GM23338 (cell line): ENCODE data around the gene DEDD2. TPM values are rescaled to one million over a fixed set of nuclear protein-coding genes. Genes with fewer than 3 reads are reported as not detected.

Experiments used
- ATAC-seq: fragments of 200-7000 bp; cut with Tn5 transposase; 3 replicates; pipeline ENCODE4 v1.9.1; 2020
- DNase-seq: peaks from one replicate; pipeline ENCODE4 v3.0.0-alpha.2; 2015; ENCODE audit warnings: low spot score
- H2AFZ ChIP-seq: fragments of 200-600 bp; sonication (generic); 2 replicates; pipeline ENCODE4 v1.8.0; 2016; ENCODE audit warnings: antibody characterized with exemption, mild to moderate bottlenecking, moderate library complexity
- H3F3A ChIP-seq: fragments of 200-600 bp; sonication (generic); replicated peaks from 2 replicates; pipeline ENCODE4 v1.8.0; 2017; ENCODE audit warnings: antibody characterized with exemption, mixed run types, low read depth
- H3K27ac ChIP-seq: fragments of 200-600 bp; sonication (generic); 2 replicates; pipeline ENCODE4 v1.6.1; 2016; ENCODE audit warnings: low read depth
- H3K27me3 ChIP-seq: fragments of 200-600 bp; sonication (generic); 2 replicates; pipeline ENCODE4 v1.8.0; 2016; ENCODE audit warnings: mild to moderate bottlenecking, mixed run types, moderate library complexity; ENCODE audit not compliant: insufficient read depth
- H3K36me3 ChIP-seq: fragments of 200-600 bp; sonication (generic); 2 replicates; pipeline ENCODE4 v1.8.0; 2016; ENCODE audit warnings: mild to moderate bottlenecking; ENCODE audit not compliant: insufficient read depth
- H3K4me1 ChIP-seq: fragments of 200-600 bp; sonication (generic); 2 replicates; pipeline ENCODE4 v1.8.0; 2016; ENCODE audit warnings: mild to moderate bottlenecking, moderate library complexity; ENCODE audit not compliant: insufficient read depth
- H3K4me2 ChIP-seq: fragments of 200-600 bp; sonication (generic); 2 replicates; pipeline ENCODE4 v1.7.1; 2017; ENCODE audit warnings: mixed run types
- H3K4me3 ChIP-seq: fragments of 200-600 bp; sonication (generic); 2 replicates; pipeline ENCODE4 v1.6.1; 2016; ENCODE audit warnings: mixed run types
- H3K79me2 ChIP-seq: fragments of 200-600 bp; sonication (generic); replicated peaks from 2 replicates; pipeline ENCODE4 v1.8.0; 2017; ENCODE audit warnings: mild to moderate bottlenecking; ENCODE audit not compliant: insufficient read depth
- H3K9me2 ChIP-seq: fragments of 200-600 bp; sonication (generic); 2 replicates; pipeline ENCODE4 v1.8.0; 2017; ENCODE audit not compliant: insufficient read depth
- H4K20me1 ChIP-seq: fragments of 200-600 bp; sonication (generic); replicated peaks from 2 replicates; pipeline ENCODE4 v1.8.0; 2017; ENCODE audit warnings: mild to moderate bottlenecking; ENCODE audit not compliant: insufficient read depth
- H3K27ac Mint-ChIP-seq: 2 replicates; pipeline ENCODE4 v1.8.0; 2020; ENCODE audit warnings: inconsistent platforms, mild to moderate bottlenecking, moderate library complexity, mixed read lengths
- H3K27me3 Mint-ChIP-seq: 3 replicates; pipeline ENCODE4 v1.8.0; 2022; ENCODE audit warnings: low read depth, mild to moderate bottlenecking, moderate library complexity, mixed read lengths, inconsistent platforms; ENCODE audit not compliant: insufficient read depth, poor library complexity
- H3K36me3 Mint-ChIP-seq: 3 replicates; pipeline ENCODE4 v1.8.0; 2021; ENCODE audit warnings: low read depth, mild to moderate bottlenecking, inconsistent platforms, moderate library complexity, mixed read lengths
- H3K4me1 Mint-ChIP-seq: 3 replicates; pipeline ENCODE4 v1.8.0; 2020; ENCODE audit warnings: mild to moderate bottlenecking, inconsistent platforms, mixed read lengths
- H3K4me3 Mint-ChIP-seq: 3 replicates; pipeline ENCODE4 v1.8.0; 2021; ENCODE audit warnings: moderate library complexity, mild to moderate bottlenecking, inconsistent platforms, mixed read lengths
- H3K9me3 Mint-ChIP-seq: 3 replicates; pipeline ENCODE4 v1.8.0; 2020; ENCODE audit warnings: moderate library complexity, mild to moderate bottlenecking, inconsistent platforms, mixed read lengths
- CREB1 ChIP-seq: fragments of 250-450 bp; sonication (Bioruptor Pico); IDR thresholded peaks from 2 replicates; pipeline ENCODE4 v1.5.0; 2020; ENCODE audit warnings: low read depth, mild to moderate bottlenecking, moderate library complexity
- CTCF ChIP-seq, 2 experiments: fragments of 200-600 bp in 1 of 2; sonication (generic) in 1 of 2; conservative IDR thresholded peaks; 2 replicates each; pipeline versions ENCODE4 v1.5.1 to v1.6.1; 2016 to 2017; ENCODE audit warnings: antibody characterized with exemption in 2 of 2, low read depth in 2 of 2, mild to moderate bottlenecking in 2 of 2, moderate library complexity in 1 of 2
- ETS1 ChIP-seq: IDR thresholded peaks from 2 replicates; pipeline ENCODE4 v1.6.1; 2016; ENCODE audit warnings: antibody characterized with exemption
- EZH2 ChIP-seq: fragments of 200-600 bp; sonication (generic); IDR thresholded peaks from one replicate; pipeline ENCODE4 v1.8.0; 2017; ENCODE audit warnings: antibody characterized with exemption, mild to moderate bottlenecking, low read depth; ENCODE audit not compliant: unreplicated experiment
- EZH2phosphoT487 ChIP-seq: fragments of 200-600 bp; sonication (generic); IDR thresholded peaks from one replicate; pipeline ENCODE4 v1.8.1; 2018; ENCODE audit warnings: antibody characterized with exemption; ENCODE audit not compliant: unreplicated experiment
- JUNB ChIP-seq: IDR thresholded peaks from one replicate; pipeline ENCODE4 v1.6.1; 2016; ENCODE audit warnings: antibody characterized with exemption; ENCODE audit not compliant: unreplicated experiment
- REST ChIP-seq: IDR thresholded peaks from one replicate; pipeline ENCODE4 v1.6.1; 2018; ENCODE audit warnings: antibody characterized with exemption; ENCODE audit not compliant: unreplicated experiment
- ZNF462 ChIP-seq: fragments of 250-450 bp; sonication (Bioruptor Pico); IDR thresholded peaks from 2 replicates; pipeline ENCODE4 v1.5.0; 2020; ENCODE audit warnings: mild to moderate bottlenecking, moderate library complexity
- polyA plus RNA-seq: library from polyadenylated mRNA; unstranded; fragments of >200 nt; fragmentation: Nextera tagmentation; extraction: Ambion mirVana; gene quantifications from 2 replicates; pipeline ENCODE4 v1.2.1, GENCODE V29; 2016
- total RNA-seq: library from RNA; depleted of rRNA; stranded (reverse); fragments of >200 nt; shearing (Covaris generic); gene quantifications from 2 replicates; pipeline ENCODE4 v1.2.3, GENCODE V29; 2014

The DEDD2 gene
- total and polyA plus RNA-seq, 2 experiments from 2014 or later, result 23.4 to 63.0 TPM

- TF ChIP-seq ZNF462 (no peak), EZH2phosphoT487 (no peak), JUNB (no peak), ETS1 (no peak)
Observed at GRCh38 chr19:42197375-42197817, 20.1 kb downstream of the DEDD2 start (continued).

GRCh38 chr19:42196011-42197001 lies 21.2 kb downstream of the DEDD2 start:
- ATAC-seq (peak; percentile 73), DNase-seq (peak; percentile 58)
- Histone ChIP-seq H3K36me3 (peaks cover 5% of the 10 kb centered on the region), H4K20me1 (peaks cover 13% of the 10 kb centered on the region; the same call in 1 of the 2 replicates), H3K4me2 (no peak overlapping the region), H3K4me3 (no peak overlapping the region), H3F3A (peaks cover 2% of the 10 kb centered on the region; the same call in 1 of the 2 replicates), H2AFZ (no peak overlapping the region), H3K27me3 (no peaks in the 10 kb centered on the region), H3K27ac (peak overlapping the region; percentile 32; the same call in 1 of the 2 replicates), H3K79me2 (no peaks in the 10 kb centered on the region; the same call in 1 of the 2 replicates), H3K9me2 (no peaks in the 10 kb centered on the region), H3K4me1 (peaks cover 15% of the 10 kb centered on the region)
- H3K27ac Mint-ChIP-seq, result peak overlapping the region; percentile 31; the same call in 1 of the 2 replicates
- peaks cover 43% of the 10 kb centered on the region for H3K4me1 Mint-ChIP-seq
- H3K9me3 Mint-ChIP-seq, result peaks cover 19% of the 10 kb centered on the region
- H3K36me3 Mint-ChIP-seq, result peaks cover 60% of the 10 kb centered on the region
- H3K4me3 Mint-ChIP-seq, result 0 out of 3 replicates have a peak overlapping the region, but pooled peaks have one; percentile 1
- peaks cover 18% of the 10 kb centered on the region for H3K27me3 Mint-ChIP-seq
- TF ChIP-seq CREB1 (CRISPR knock-in tag) (no peak), JUNB (no peak), EZH2 (no peak), REST (no peak), CTCF (conservative IDR thresholded peaks at IDR 0.05; ENCODE audit: low read depth in 2 of 2) (no peak)
